Adrenal gland (tissue), 12 donors: Measurements from ENCODE around the gene SERPINA1. TPM values are rescaled to one million over a fixed set of nuclear protein-coding genes. Genes with fewer than 3 reads are reported as not detected.

ENCODE experiments used
- DNase-seq, 7 donors: peaks; one replicate each; pipeline ENCODE4 v3.0.0-alpha.2; 2019 to 2020
- H3K27ac ChIP-seq, 5 donors: fragments of 200-600 bp; sonication (generic) in 4 of 5; 1 replicate in 3 of 5; 2 replicates in 2 of 5; pipeline versions ENCODE4 v1.5.1 to v1.8.0; 2016 to 2020; ENCODE audit warnings: mild to moderate bottlenecking in 1 of 5
- H3K27me3 ChIP-seq: fragments of 200-600 bp; 2 replicates; pipeline ENCODE4 v1.8.0; 2021
- H3K36me3 ChIP-seq, 2 donors: fragments of 200-600 bp; replicated peaks in 1 of 2; 1 replicate in 1 of 2; 2 replicates in 1 of 2; pipeline versions ENCODE4 v1.5.1 to v1.8.0; 2018 to 2022
- H3K4me1 ChIP-seq, 2 donors: fragments of 200-600 bp; replicated peaks in 1 of 2; 1 replicate in 1 of 2; 2 replicates in 1 of 2; pipeline versions ENCODE4 v1.5.1 to v1.8.0; 2018 to 2021
- H3K4me3 ChIP-seq, 4 donors: fragments of 200-600 bp; sonication (generic) in 3 of 4; one replicate each; pipeline ENCODE4 v1.5.1; 2016 to 2018
- H3K9me3 ChIP-seq, 3 donors: fragments of 200-600 bp; sonication (generic) in 1 of 3; replicated peaks in 1 of 3; 1 replicate in 2 of 3; 2 replicates in 1 of 3; pipeline versions ENCODE4 v1.5.1 to v1.8.0; 2016 to 2021
- POLR2A ChIP-seq, 2 donors: fragments of 450-650 bp; IDR thresholded peaks; one replicate each; pipeline ENCODE4 v1.6.1; 2017; ENCODE audit warnings: antibody characterized with exemption in 2 of 2, mild to moderate bottlenecking in 2 of 2, moderate library complexity in 1 of 2
- WGBS, 4 donors: extraction: QIAGEN DNeasy Blood & Tissue Kit in 2 of 4; methylation state at CpG; one replicate each; pipeline versions ENCODE4 v1.1.5 to v1.1.7; 2013 to 2017; 5-methylcytosine and 5-hydroxymethylcytosine counted together
- intact Hi-C, 2 donors: fragments of 100-400 bp; cut with DNase I; formaldehyde crosslinking; loops; one replicate each; pipeline versions ENCODE4 v1.14.1 to v1.15.0; 2022 to 2023
- polyA plus RNA-seq, 3 donors: library from polyadenylated mRNA; stranded (reverse); fragments of 200-250 nt in 2 of 3; fragments of 350-450 nt in 1 of 3; fragmentation: Illumina TruSeq in 1 of 3; extraction: RNeasy Lipid Tissue Mini Kit (QIAGEN cat#74804) in 1 of 3; gene quantifications; one replicate each; pipeline ENCODE4 v1.2.3, GENCODE V29; 2013 to 2014
- total RNA-seq, 9 donors: library from RNA; depleted of rRNA in 4 of 9; stranded (reverse); fragments of >200 nt in 4 of 9; fragments of 120-200 nt in 1 of 9; fragmentation: NEBNext Ultra II Directional in 1 of 9; extraction: Animal tissue kit (Norgen Biotek cat#: 25700) in 1 of 9; gene quantifications; one replicate each; pipeline versions ENCODE4 v1.1.0 to v1.2.4, GENCODE V29; 2013 to 2023
- TF ChIP-seq, protein P1 (sequence below), 6 experiments: fragments of 450-650 bp in 4 of 6; fragments of 200-600 bp in 2 of 6; sonication (generic) in 1 of 6; IDR thresholded peaks; 1 replicate in 5 of 6; 2 replicates in 1 of 6; pipeline versions ENCODE4 v1.5.1 to v1.8.0; 2016 to 2021; ENCODE audit warnings: antibody characterized with exemption in 6 of 6, mild to moderate bottlenecking in 2 of 6, moderate library complexity in 1 of 6
- donor health status: healthy with polysubstance abuse.
- donor health status: Bipolar disorder and iron deficiency.
- donor health status: DM: yes; HTN: yes; CAD: no.
- donor health status: DM: no; HTN: no; CAD: no.
- donor health status: DM: no; HTN: no; CAD: no.
- donor health status: DM: yes; HTN: yes; CAD: no.

SERPINA1 gene
- total and polyA plus RNA-seq, 12 donors: 1.6 to 60.1 (median 13.9) TPM

DNA sequence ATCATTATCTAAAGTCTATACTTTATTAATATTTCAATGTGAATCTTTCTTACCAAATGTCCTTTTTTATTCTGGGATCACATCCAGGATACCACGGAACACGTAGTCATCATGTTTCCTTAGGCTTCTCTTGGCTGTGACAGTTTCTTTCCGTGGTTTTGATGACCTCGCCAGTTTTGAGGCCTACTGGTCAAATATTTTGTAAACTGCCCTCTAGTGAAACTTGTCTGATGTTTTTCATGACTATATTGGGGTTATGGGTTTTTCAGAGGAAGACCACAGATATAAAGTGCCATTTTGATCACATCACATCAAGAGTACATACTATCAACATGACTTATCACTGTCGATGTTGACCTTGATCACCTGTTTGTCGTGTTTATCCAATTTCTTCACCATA, 51.1 kb downstream of the SERPINA1 start:
- 69 to 78% (median 74%) methylated on average over 6 of the region's 6 CpGs for WGBS, 4 donors
- intact Hi-C loops: no loop called here
- Histone ChIP-seq H3K4me3 (no peak overlapping the region), H3K36me3 (no peaks in the 10 kb centered on the region), H3K27me3 (no peaks in the 10 kb centered on the region), H3K9me3 (no peaks in the 10 kb centered on the region), H3K27ac (no peak overlapping the region), H3K4me1 (no peaks in the 10 kb centered on the region)
- DNase-seq: no peak
- no peak for TF ChIP-seq POLR2A (IDR thresholded peaks at IDR 0.05)
- TF ChIP-seq, protein P1, sequence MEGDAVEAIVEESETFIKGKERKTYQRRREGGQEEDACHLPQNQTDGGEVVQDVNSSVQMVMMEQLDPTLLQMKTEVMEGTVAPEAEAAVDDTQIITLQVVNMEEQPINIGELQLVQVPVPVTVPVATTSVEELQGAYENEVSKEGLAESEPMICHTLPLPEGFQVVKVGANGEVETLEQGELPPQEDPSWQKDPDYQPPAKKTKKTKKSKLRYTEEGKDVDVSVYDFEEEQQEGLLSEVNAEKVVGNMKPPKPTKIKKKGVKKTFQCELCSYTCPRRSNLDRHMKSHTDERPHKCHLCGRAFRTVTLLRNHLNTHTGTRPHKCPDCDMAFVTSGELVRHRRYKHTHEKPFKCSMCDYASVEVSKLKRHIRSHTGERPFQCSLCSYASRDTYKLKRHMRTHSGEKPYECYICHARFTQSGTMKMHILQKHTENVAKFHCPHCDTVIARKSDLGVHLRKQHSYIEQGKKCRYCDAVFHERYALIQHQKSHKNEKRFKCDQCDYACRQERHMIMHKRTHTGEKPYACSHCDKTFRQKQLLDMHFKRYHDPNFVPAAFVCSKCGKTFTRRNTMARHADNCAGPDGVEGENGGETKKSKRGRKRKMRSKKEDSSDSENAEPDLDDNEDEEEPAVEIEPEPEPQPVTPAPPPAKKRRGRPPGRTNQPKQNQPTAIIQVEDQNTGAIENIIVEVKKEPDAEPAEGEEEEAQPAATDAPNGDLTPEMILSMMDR (IDR thresholded peaks at IDR 0.05): no peak

DNA sequence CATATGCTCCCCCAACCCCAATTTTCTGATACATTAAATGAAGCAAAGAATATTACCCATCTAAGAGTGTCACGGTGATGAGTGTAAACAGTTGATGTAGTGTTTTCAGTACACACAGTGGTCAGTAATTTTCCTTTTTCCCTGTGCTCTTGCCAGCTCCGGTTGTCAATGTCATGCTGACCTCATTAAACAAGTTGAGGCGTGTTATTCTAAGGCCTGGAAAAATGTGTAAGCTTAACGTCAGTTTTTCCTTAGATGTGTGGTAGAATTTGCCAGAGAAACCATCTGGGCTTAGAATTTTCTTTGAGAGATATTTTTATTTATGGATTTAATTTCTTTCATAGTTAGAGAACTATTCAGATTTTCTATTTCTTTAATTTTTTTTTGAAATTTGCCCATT, 53.5 kb downstream of the SERPINA1 start:
- H3K27me3 ChIP-seq: no peaks in the 10 kb centered on the region
- 33 to 40% (median 39%) methylated on average over 4 of the region's 4 CpGs for WGBS, 4 donors
- no peak overlapping the region for H3K27ac ChIP-seq
- DNase-seq: no peak
- no peaks in the 10 kb centered on the region for H3K36me3 ChIP-seq
- no peak for TF ChIP-seq POLR2A (IDR thresholded peaks at IDR 0.05)
- TF ChIP-seq, protein P1 (IDR thresholded peaks at IDR 0.05): no peak
- H3K4me1 ChIP-seq: no peaks in the 10 kb centered on the region
- intact Hi-C loops: no loop called here
- H3K4me3 ChIP-seq: no peak overlapping the region
- no peaks in the 10 kb centered on the region for H3K9me3 ChIP-seq

DNA sequence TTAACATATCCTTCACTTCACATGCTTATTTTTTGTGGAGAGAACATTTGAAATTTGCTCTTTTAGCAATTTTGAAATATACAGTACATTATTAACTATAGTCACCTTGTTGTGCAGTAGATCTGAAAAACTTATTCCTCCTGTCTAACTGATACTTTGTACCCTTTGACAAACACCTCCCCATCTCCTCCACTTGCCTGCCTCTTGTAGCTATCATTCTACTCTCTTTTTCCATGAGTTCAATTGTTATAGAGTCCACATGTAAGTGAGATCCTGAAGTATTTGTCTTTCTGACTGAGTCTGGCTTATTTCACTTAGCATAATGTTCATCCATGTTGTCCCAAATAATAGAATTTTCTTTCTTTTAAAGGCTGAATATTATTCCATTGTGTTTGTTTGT, 55.8 kb downstream of the SERPINA1 start:
- DNase-seq: no peak
- Histone ChIP-seq H3K9me3 (no peaks in the 10 kb centered on the region), H3K27me3 (no peaks in the 10 kb centered on the region), H3K4me3 (no peak overlapping the region), H3K36me3 (no peaks in the 10 kb centered on the region), H3K27ac (no peak overlapping the region), H3K4me1 (no peaks in the 10 kb centered on the region)
- TF ChIP-seq, protein P1 (IDR thresholded peaks at IDR 0.05): no peak
- TF ChIP-seq POLR2A (IDR thresholded peaks at IDR 0.05): no peak
- intact Hi-C loops: no loop called here

DNA sequence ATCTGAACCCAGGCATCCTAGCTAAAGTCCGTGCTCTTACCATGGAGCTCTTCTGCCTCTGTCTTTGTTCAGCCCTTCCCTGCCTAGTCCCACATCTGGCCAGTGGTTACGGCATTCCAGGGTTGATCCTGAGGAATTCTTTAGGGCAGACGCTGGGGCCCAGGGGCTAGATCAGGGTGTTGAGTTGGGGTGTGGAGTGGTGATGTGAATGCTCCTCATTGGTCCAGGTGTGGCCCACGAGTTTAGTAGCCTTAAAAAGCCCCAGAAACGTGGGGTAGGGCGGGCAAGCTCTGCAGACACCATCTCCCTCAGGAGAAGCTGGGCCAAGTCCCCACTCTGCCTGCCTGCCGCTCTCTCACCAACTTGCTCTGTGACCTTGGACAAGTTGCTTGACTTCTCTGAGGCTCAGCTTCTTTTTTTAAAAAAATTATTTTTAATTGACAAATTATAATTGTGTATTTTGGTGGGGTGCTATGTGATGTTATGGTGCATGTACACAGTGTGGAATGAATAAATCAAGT, 56.3 kb downstream of the SERPINA1 start:
- TF ChIP-seq POLR2A (IDR thresholded peaks at IDR 0.05): no peak
- TF ChIP-seq, protein P1 (IDR thresholded peaks at IDR 0.05): no peak
- DNase-seq: no peak
- intact Hi-C loops: no loop called here
- WGBS, 4 donors: 65 to 76% (median 71%) methylated on average over 6 to 7 of the region's 7 CpGs
- Histone ChIP-seq H3K9me3 (no peaks in the 10 kb centered on the region), H3K36me3 (no peaks in the 10 kb centered on the region), H3K4me1 (no peaks in the 10 kb centered on the region), H3K27me3 (no peaks in the 10 kb centered on the region), H3K27ac (no peak overlapping the region), H3K4me3 (no peak overlapping the region)
